ENCODE measurements around the gene DLGAP4. TPM values are rescaled to one million over a fixed set of nuclear protein-coding genes. Genes with fewer than 3 reads are reported as not detected.

Gene DLGAP4
- total RNA-seq, 4 donors from 2014 or later: 18.8 to 46.7 (median 45.0) TPM

DNA sequence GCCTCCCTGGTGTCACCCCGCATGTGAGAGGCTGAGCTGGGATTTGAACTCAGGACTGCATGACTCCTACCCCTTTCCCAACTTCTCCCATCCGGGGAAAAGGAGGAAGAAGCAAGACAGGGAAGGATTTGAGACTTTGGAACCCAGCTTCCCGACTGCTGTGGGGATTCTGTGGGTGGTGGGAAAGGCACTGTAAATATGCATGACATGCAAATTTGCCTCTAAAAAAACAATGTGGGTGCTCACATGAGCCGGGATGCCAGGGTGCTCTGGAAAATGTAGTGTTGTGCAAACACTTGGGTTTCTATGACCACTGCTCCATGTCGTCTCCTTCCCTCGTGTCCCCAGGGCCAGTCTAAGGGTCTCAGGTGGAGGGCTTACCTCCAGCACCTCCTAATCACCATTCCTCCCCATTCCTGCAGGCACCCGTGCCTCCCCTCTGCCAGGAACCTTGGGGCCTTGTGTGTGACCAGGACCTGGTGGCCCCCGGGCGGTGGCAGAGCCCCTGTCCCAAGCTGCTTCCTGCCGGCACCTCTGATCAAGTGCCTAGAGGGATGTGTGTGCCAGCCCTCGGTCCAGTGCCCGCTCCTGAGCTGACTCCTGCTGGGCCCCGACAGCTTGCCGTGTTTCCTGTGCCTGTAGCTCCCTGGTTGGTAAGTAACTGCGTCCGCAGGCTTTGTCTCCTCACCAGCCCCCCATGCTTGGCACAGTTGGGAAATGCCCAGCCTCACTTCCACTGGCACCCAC is 60.7 kb downstream of the DLGAP4 start:
- ATAC-seq (no peak), DNase-seq (no peak)
- H3K27me3 ChIP-seq: peaks cover 0 to 6% (median 0%) of the 10 kb centered on the region in 3 donors
- H3K36me3 ChIP-seq: no peaks in the 10 kb centered on the region
- no peak overlapping the region for H3K27ac ChIP-seq
- H3K4me1 ChIP-seq: no peaks in the 10 kb centered on the region
- in situ Hi-C loops (cut with MboI; ENCODE audit: low sequenced_read_pairs in 4 of 4) (no loop called here), intact Hi-C loops (cut with DNase I; ENCODE audit: low total_unique reads) (no loop called here)
- no peaks in the 10 kb centered on the region for H3K9me3 ChIP-seq
- TF ChIP-seq POLR2A (IDR thresholded peaks at IDR 0.05) (no peak), CTCF (IDR thresholded peaks at IDR 0.05 in 4 of 5, conservative IDR thresholded peaks at IDR 0.05 in 1 of 5) (no peak)
- H3K4me3 ChIP-seq: no peak overlapping the region

GRCh38 chr20:36367370-36367745 is 61.2 kb downstream of the DLGAP4 start:
- in situ Hi-C loops (cut with MboI; ENCODE audit: low sequenced_read_pairs in 4 of 4) (no loop called here), intact Hi-C loops (cut with DNase I; ENCODE audit: low total_unique reads) (no loop called here)
- Histone ChIP-seq H3K9me3 (no peaks in the 10 kb centered on the region), H3K36me3 (no peaks in the 10 kb centered on the region), H3K4me1 (no peaks in the 10 kb centered on the region), H3K27ac (no peak overlapping the region), H3K27me3 (peaks cover 0 to 6% (median 0%) of the 10 kb centered on the region in 3 donors), H3K4me3 (no peak overlapping the region)
- ATAC-seq (no peak), DNase-seq (no peak)
- TF ChIP-seq CTCF (IDR thresholded peaks at IDR 0.05 in 4 of 5, conservative IDR thresholded peaks at IDR 0.05 in 1 of 5): no peak
- no peak for TF ChIP-seq POLR2A (IDR thresholded peaks at IDR 0.05)

DNA sequence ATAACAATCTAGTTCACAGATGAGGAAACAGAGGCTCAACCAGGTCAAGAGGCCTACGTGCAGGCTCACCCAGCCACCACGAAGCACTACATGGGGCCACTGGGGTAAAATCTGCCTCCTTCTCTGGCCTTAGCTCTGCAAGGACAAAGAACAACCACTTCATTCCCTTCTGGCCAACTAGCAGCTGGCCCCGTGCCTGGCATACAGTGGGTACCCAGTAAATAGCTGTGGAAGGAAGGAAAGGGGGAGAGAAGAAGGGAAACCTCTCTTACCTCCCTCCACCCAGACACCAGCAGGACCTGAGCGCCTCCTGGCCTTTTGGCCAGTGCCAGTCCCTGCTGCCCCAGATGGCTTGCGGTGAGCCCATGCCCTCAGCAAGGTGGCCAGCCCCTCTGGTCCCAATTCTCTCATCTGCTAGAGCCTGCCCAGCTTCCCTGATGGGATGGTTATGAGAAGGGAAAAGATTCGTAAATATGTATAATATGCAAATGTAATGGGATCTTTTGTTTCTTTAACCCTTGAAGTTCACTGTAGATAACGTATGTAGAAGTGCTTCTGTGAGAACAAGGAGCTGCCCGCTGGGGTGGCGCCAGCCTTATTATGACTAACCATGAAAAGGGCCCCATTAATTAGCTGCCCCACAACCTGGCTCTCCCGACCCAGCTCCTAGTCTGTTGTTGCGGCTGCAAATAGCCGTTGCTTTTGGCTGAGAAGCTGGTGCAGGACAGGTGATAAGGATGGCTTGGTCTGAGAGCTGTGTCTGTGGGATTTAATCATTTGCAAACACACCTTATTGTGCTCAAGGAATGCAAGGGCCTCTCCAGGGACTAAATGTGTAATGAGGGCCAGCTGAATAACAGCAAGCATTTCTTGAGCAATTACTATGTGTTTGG is 62.0 kb downstream of the DLGAP4 start:
- no peaks in the 10 kb centered on the region for H3K4me1 ChIP-seq
- H3K9me3 ChIP-seq: no peaks in the 10 kb centered on the region
- peaks cover 0 to 6% (median 0%) of the 10 kb centered on the region in 3 donors for H3K27me3 ChIP-seq
- in situ Hi-C loops (cut with MboI; ENCODE audit: low sequenced_read_pairs in 4 of 4): no loop called here
- H3K27ac ChIP-seq: no peak overlapping the region
- no peaks in the 10 kb centered on the region for H3K36me3 ChIP-seq
- no peak for TF ChIP-seq CTCF (IDR thresholded peaks at IDR 0.05 in 4 of 5, conservative IDR thresholded peaks at IDR 0.05 in 1 of 5)
- TF ChIP-seq POLR2A (IDR thresholded peaks at IDR 0.05): no peak
- no peak overlapping the region for H3K4me3 ChIP-seq
- ATAC-seq (no peak), DNase-seq (no peak)
- intact Hi-C loops (cut with DNase I; ENCODE audit: low total_unique reads): no loop called here

GRCh38 chr20:36368869-36369268 is 62.7 kb downstream of the DLGAP4 start:
- TF ChIP-seq CTCF (IDR thresholded peaks at IDR 0.05 in 4 of 5, conservative IDR thresholded peaks at IDR 0.05 in 1 of 5): no peak
- TF ChIP-seq POLR2A (IDR thresholded peaks at IDR 0.05): no peak
- intact Hi-C loops (cut with DNase I; ENCODE audit: low total_unique reads): no loop called here
- H3K27ac ChIP-seq: no peak overlapping the region
- DNase-seq (no peak), ATAC-seq (no peak)
- no peaks in the 10 kb centered on the region for H3K9me3 ChIP-seq
- H3K27me3 ChIP-seq: peaks cover 0 to 6% (median 0%) of the 10 kb centered on the region in 3 donors
- no peak overlapping the region for H3K4me3 ChIP-seq
- H3K36me3 ChIP-seq: no peaks in the 10 kb centered on the region
- in situ Hi-C loops (cut with MboI; ENCODE audit: low sequenced_read_pairs in 4 of 4): no loop called here
- H3K4me1 ChIP-seq: no peaks in the 10 kb centered on the region

Measured in gastrocnemius medialis (tissue), 4 donors.